ENCODE results near the gene DNAH7. TPM values are rescaled to one million over a fixed set of nuclear protein-coding genes. Genes with fewer than 3 reads are reported as not detected.
A peak's percentile ranks its signal among the peaks of the same experiment; 100 is the strongest.

The DNAH7 gene
- total and polyA plus RNA-seq, 2 of the 13 experiments (the other 11 are each of a cell fraction or from before 2014, with no cell fraction given), result 0.09 TPM; not detected in 1

DNA sequence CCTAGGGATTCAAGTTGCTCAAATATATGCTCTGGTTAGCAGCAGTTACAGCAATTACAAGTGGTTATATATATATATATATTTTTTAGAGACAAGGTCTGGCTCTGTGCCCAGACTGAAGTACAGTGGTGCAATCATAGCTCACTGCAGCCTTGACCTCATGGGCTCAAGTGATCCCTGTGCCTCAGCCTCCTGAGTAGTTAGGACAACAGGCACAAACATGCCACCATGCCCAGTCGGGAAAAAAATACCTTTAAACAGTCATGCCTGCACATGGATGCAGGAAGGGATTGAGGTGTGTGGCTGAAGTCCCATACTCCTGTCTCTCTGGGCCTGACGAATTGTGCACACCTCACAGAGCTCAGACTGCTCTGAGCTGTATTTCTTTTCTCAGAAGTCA, 19.6 kb upstream of the DNAH7 start (continued):
- TF ChIP-seq TOE1 (CRISPR knock-in tag; IDR thresholded peaks at IDR 0.05), result no peak
- TF ChIP-seq GATAD1 (CRISPR knock-in tag; IDR thresholded peaks at IDR 0.05), result 0 out of 2 replicates have a peak, but pooled peaks have one; percentile 15
- TF ChIP-seq ZNF576 (CRISPR knock-in tag; IDR thresholded peaks at IDR 0.05), result no peak
- no peak for TF ChIP-seq CENPT (CRISPR knock-in tag; IDR thresholded peaks at IDR 0.05; ENCODE audit: low read depth)
- TF ChIP-seq REXO4 (CRISPR knock-in tag; IDR thresholded peaks at IDR 0.05; ENCODE audit: borderline replicate concordance), result no peak
- no peak for TF ChIP-seq ZFP37 (CRISPR knock-in tag; IDR thresholded peaks at IDR 0.05; ENCODE audit: borderline replicate concordance)
- TF ChIP-seq SP2 (CRISPR knock-in tag; IDR thresholded peaks at IDR 0.05), result no peak
- no peak for TF ChIP-seq ADNP (CRISPR knock-in tag; IDR thresholded peaks at IDR 0.05)
- TF ChIP-seq ZNF138 (CRISPR knock-in tag; IDR thresholded peaks at IDR 0.05; ENCODE audit: low read depth), result no peak
- TF ChIP-seq NCOA2 (CRISPR knock-in tag; IDR thresholded peaks at IDR 0.05), result peak; percentile 71
- no peak for TF ChIP-seq ZBTB46 (CRISPR knock-in tag; IDR thresholded peaks at IDR 0.05; ENCODE audit: borderline replicate concordance)
- no peak for TF ChIP-seq ZNF747 (CRISPR knock-in tag; IDR thresholded peaks at IDR 0.05; ENCODE audit: borderline replicate concordance)
- no peak for TF ChIP-seq SSRP1 (CRISPR knock-in tag; IDR thresholded peaks at IDR 0.05)
- no peak for TF ChIP-seq THAP9 (CRISPR knock-in tag; IDR thresholded peaks at IDR 0.05; ENCODE audit: borderline replicate concordance)
- no peak for TF ChIP-seq ZNF160 (CRISPR knock-in tag; IDR thresholded peaks at IDR 0.05)
- peak; percentile 21; the same call in 1 of the 2 replicates for TF ChIP-seq ZMYM4 (CRISPR knock-in tag; IDR thresholded peaks at IDR 0.05)
- no peak for TF ChIP-seq GLMP (CRISPR knock-in tag; IDR thresholded peaks at IDR 0.05; ENCODE audit: borderline replicate concordance)
- TF ChIP-seq ZNF567 (CRISPR knock-in tag; IDR thresholded peaks at IDR 0.05; ENCODE audit: borderline replicate concordance), result no peak
- no peak for TF ChIP-seq HMGA1 (CRISPR knock-in tag; conservative IDR thresholded peaks at IDR 0.05)
- no peak for TF ChIP-seq SRSF4 (IDR thresholded peaks at IDR 0.05; ENCODE audit: low read depth, low read length, poor library complexity, severe bottlenecking)
- no peak for TF ChIP-seq HMGXB4 (CRISPR knock-in tag; IDR thresholded peaks at IDR 0.05; ENCODE audit: borderline replicate concordance in 1 of 2, low read depth in 1 of 2)
- TF ChIP-seq, protein P1, sequence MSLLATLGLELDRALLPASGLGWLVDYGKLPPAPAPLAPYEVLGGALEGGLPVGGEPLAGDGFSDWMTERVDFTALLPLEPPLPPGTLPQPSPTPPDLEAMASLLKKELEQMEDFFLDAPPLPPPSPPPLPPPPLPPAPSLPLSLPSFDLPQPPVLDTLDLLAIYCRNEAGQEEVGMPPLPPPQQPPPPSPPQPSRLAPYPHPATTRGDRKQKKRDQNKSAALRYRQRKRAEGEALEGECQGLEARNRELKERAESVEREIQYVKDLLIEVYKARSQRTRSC (CRISPR knock-in tag; IDR thresholded peaks at IDR 0.05; ENCODE audit: low read depth), result no peak

All from HepG2 (cell line).